GM12872 (cell line): ENCODE measurements around the gene TAOK3.

Experiments used
- CTCF ChIP-seq: IDR thresholded peaks from 3 replicates; pipeline ENCODE4 v1.5.1; 2011; ENCODE audit warnings: low read depth, mild to moderate bottlenecking, low read length, moderate library complexity; ENCODE audit not compliant: insufficient read depth

Gene TAOK3

GRCh38 chr12:118346895-118347294, 25.8 kb downstream of the TAOK3 start:
- no peak for TF ChIP-seq CTCF

- no peak for TF ChIP-seq CTCF
Observed at GRCh38 chr12:118345355-118345754, 27.4 kb downstream of the TAOK3 start.

- TF ChIP-seq CTCF, result no peak
Observed at GRCh38 chr12:118344829-118345228, 27.9 kb downstream of the TAOK3 start.

- TF ChIP-seq CTCF, result no peak
Observed at GRCh38 chr12:118342090-118342489, 30.6 kb downstream of the TAOK3 start.

GRCh38 chr12:118337194-118337838, 35.4 kb downstream of the TAOK3 start:
- TF ChIP-seq CTCF, result no peak

- no peak for TF ChIP-seq CTCF
Observed at GRCh38 chr12:118336123-118336522, 36.6 kb downstream of the TAOK3 start.

- no peak for TF ChIP-seq CTCF
Observed at GRCh38 chr12:118334939-118335567, 37.7 kb downstream of the TAOK3 start.
